Measurements from ENCODE around the gene ATF7. TPM values are rescaled to one million over a fixed set of nuclear protein-coding genes. Genes with fewer than 3 reads are reported as not detected.

The ATF7 gene
- total RNA-seq, 1 donor from 2014 or later, result 42.2 TPM

GRCh38 chr12:53489242-53489864 is 136.8 kb downstream of the ATF7 start:
- peak overlapping the region; percentile 55 for H3K4me3 Mint-ChIP-seq
- no peak for DNase-seq (ENCODE audit: extremely low spot score, unreplicated experiment)
- no peak for TF ChIP-seq CTCF (conservative IDR thresholded peaks at IDR 0.05)
- peaks cover 9% of the 10 kb centered on the region for H3K36me3 Mint-ChIP-seq
- no peaks in the 10 kb centered on the region for H3K9me3 Mint-ChIP-seq
- peaks cover 25% of the 10 kb centered on the region for H3K4me1 Mint-ChIP-seq (ENCODE audit: unreplicated experiment)
- no peaks in the 10 kb centered on the region for H3K27me3 Mint-ChIP-seq
- peak overlapping the region; percentile 61 for H3K27ac Mint-ChIP-seq

GRCh38 chr12:53486736-53487487 is 139.3 kb downstream of the ATF7 start:
- Mint-ChIP-seq H3K27me3 (no peaks in the 10 kb centered on the region), H3K4me1 (ENCODE audit: unreplicated experiment) (peaks cover 15% of the 10 kb centered on the region), H3K36me3 (peaks cover 22% of the 10 kb centered on the region), H3K4me3 (no peak overlapping the region), H3K9me3 (no peaks in the 10 kb centered on the region), H3K27ac (no peak overlapping the region)
- no peak for TF ChIP-seq CTCF (conservative IDR thresholded peaks at IDR 0.05)
- no peak for DNase-seq (ENCODE audit: extremely low spot score, unreplicated experiment)

GRCh38 chr12:53485955-53486735 is 140.0 kb downstream of the ATF7 start:
- no peak for TF ChIP-seq CTCF (conservative IDR thresholded peaks at IDR 0.05)
- no peak overlapping the region for H3K4me3 Mint-ChIP-seq
- peaks cover 17% of the 10 kb centered on the region for H3K4me1 Mint-ChIP-seq (ENCODE audit: unreplicated experiment)
- H3K36me3 Mint-ChIP-seq, result peaks cover 25% of the 10 kb centered on the region
- no peak overlapping the region for H3K27ac Mint-ChIP-seq
- DNase-seq (ENCODE audit: extremely low spot score, unreplicated experiment), result no peak
- no peaks in the 10 kb centered on the region for H3K27me3 Mint-ChIP-seq
- no peaks in the 10 kb centered on the region for H3K9me3 Mint-ChIP-seq

GRCh38 chr12:53484686-53485575 is 141.3 kb downstream of the ATF7 start:
- Mint-ChIP-seq H3K9me3 (no peaks in the 10 kb centered on the region), H3K27ac (peak overlapping the region; percentile 81), H3K4me1 (ENCODE audit: unreplicated experiment) (peaks cover 17% of the 10 kb centered on the region), H3K27me3 (no peaks in the 10 kb centered on the region), H3K36me3 (peaks cover 25% of the 10 kb centered on the region), H3K4me3 (no peak overlapping the region)
- no peak for TF ChIP-seq CTCF (conservative IDR thresholded peaks at IDR 0.05)
- no peak for DNase-seq (ENCODE audit: extremely low spot score, unreplicated experiment)

GRCh38 chr12:53483979-53484377 is 142.2 kb downstream of the ATF7 start:
- H3K9me3 Mint-ChIP-seq, result no peaks in the 10 kb centered on the region
- H3K4me3 Mint-ChIP-seq, result peak overlapping the region; percentile 15
- H3K36me3 Mint-ChIP-seq, result peaks cover 20% of the 10 kb centered on the region
- H3K4me1 Mint-ChIP-seq (ENCODE audit: unreplicated experiment), result peaks cover 11% of the 10 kb centered on the region
- peak overlapping the region; percentile 81 for H3K27ac Mint-ChIP-seq
- no peak for DNase-seq (ENCODE audit: extremely low spot score, unreplicated experiment)
- no peak for TF ChIP-seq CTCF (conservative IDR thresholded peaks at IDR 0.05)
- no peaks in the 10 kb centered on the region for H3K27me3 Mint-ChIP-seq
